HepG2 (cell line): ENCODE data around the gene SOBP. TPM values are rescaled to one million over a fixed set of nuclear protein-coding genes. Genes with fewer than 3 reads are reported as not detected.

Experiments
- ASH2L ChIP-seq: fragments of 300-600, 200-600 bp; sonication (generic); IDR thresholded peaks from 2 replicates; pipeline ENCODE4 v1.7.0; 2017; ENCODE audit warnings: low read depth, mild to moderate bottlenecking, moderate library complexity, mixed read lengths, low read length; ENCODE audit not compliant: insufficient read length
- CREB1 ChIP-seq, 2 experiments: fragments of 450-650 bp in 1 of 2; IDR thresholded peaks; 2 replicates each; pipeline ENCODE4 v1.6.1; 2016 to 2017; ENCODE audit warnings: control low read depth in 1 of 2, mild to moderate bottlenecking in 1 of 2, missing compliant biosample characterization in 1 of 2, missing genetic modification characterization in 1 of 2
- HOXA3 ChIP-seq: sonication (generic); formaldehyde crosslinking; IDR thresholded peaks from 2 replicates; pipeline ENCODE4 v1.5.0; 2020; ENCODE audit warnings: missing genetic modification reagents
- MXI1 ChIP-seq: IDR thresholded peaks from 3 replicates; pipeline ENCODE4 v1.6.1; 2012; ENCODE audit warnings: low read depth, low read length, inconsistent platforms, borderline replicate concordance
- NCOA2 ChIP-seq: sonication (generic); formaldehyde crosslinking; IDR thresholded peaks from 2 replicates; pipeline ENCODE4 v1.8.0; 2022; ENCODE audit warnings: inconsistent platforms
- NPAS2 ChIP-seq: sonication (generic); formaldehyde crosslinking; IDR thresholded peaks from 2 replicates; pipeline ENCODE4 v1.8.0; 2022; ENCODE audit warnings: mild to moderate bottlenecking, missing genetic modification reagents, borderline replicate concordance
- SSRP1 ChIP-seq: IDR thresholded peaks from 2 replicates; pipeline ENCODE4 v1.6.1; 2016; ENCODE audit warnings: control low read depth
- TAF1 ChIP-seq: sonication (generic); formaldehyde crosslinking; IDR thresholded peaks from 2 replicates; pipeline ENCODE4 v1.4.0; 2020; ENCODE audit warnings: missing genetic modification reagents
- TRIM22 ChIP-seq: fragments of 450-650 bp; IDR thresholded peaks from 2 replicates; pipeline ENCODE4 v1.6.1; 2017
- U2AF1 ChIP-seq: fragments of 200-400 bp; formaldehyde crosslinking; optimal IDR thresholded peaks from 2 replicates; pipeline ENCODE3; 2017; ENCODE audit warnings: mild to moderate bottlenecking, low read depth, low read length
- YY1 ChIP-seq: IDR thresholded peaks from 2 replicates; pipeline ENCODE4 v1.6.1; 2011; ENCODE audit warnings: low read length, low read depth, moderate library complexity, mild to moderate bottlenecking; ENCODE audit not compliant: insufficient read depth, insufficient replicate concordance
- ZFP82 ChIP-seq: sonication (generic); formaldehyde crosslinking; IDR thresholded peaks from 2 replicates; pipeline ENCODE4 v1.5.1; 2020; ENCODE audit warnings: mild to moderate bottlenecking, missing genetic modification reagents, borderline replicate concordance
- ZNF512B ChIP-seq: sonication (generic); formaldehyde crosslinking; IDR thresholded peaks from 2 replicates; pipeline ENCODE4 v1.5.1; 2020; ENCODE audit warnings: missing genetic modification reagents, mild to moderate bottlenecking, borderline replicate concordance
- ZNF564 ChIP-seq: sonication (generic); formaldehyde crosslinking; IDR thresholded peaks from 2 replicates; pipeline ENCODE4 v1.8.1; 2023; ENCODE audit warnings: mild to moderate bottlenecking, missing genetic modification reagents
- polyA plus RNA-seq, 8 experiments: library from polyadenylated mRNA; depleted of rRNA in 3 of 8; stranded (reverse) in 7 of 8; unstranded in 1 of 8; fragments of >200 nt; fragmentation: Illumina TruSeq in 4 of 8; extraction: Trizol in 4 of 8; gene quantifications; 2 replicates each; pipeline versions ENCODE4 v1.2.1 to v1.2.3, GENCODE V29; 2011 to 2016; ENCODE audit warnings: low read depth in 4 of 8, missing spikeins in 1 of 8, mixed read lengths in 1 of 8; ENCODE audit not compliant: insufficient read depth in 1 of 8
- total RNA-seq, 5 experiments: library from RNA; depleted of rRNA; stranded (reverse); fragments of >200 nt; fragmentation: Illumina TruSeq; extraction: Trizol; gene quantifications; 2 replicates each; pipeline ENCODE4 v1.2.3, GENCODE V29; 2016; ENCODE audit warnings: low read depth in 1 of 5

The SOBP gene
- total and polyA plus RNA-seq, 2 of the 13 experiments (the other 11 are each of a cell fraction or from before 2014, with no cell fraction given): 1.5 to 6.9 TPM

- TF ChIP-seq ASH2L: peak; percentile 17
- no peak for TF ChIP-seq U2AF1
- no peak for TF ChIP-seq YY1
- no peak for TF ChIP-seq MXI1
- TF ChIP-seq ZNF512B: no peak
- 0 out of 2 replicates have a peak, but pooled peaks have one; percentile 0 for TF ChIP-seq TAF1
- TF ChIP-seq ZNF564 (CRISPR knock-in tag): no peak
- peak; percentile 72 for TF ChIP-seq SSRP1
- no peak for TF ChIP-seq HOXA3 (CRISPR knock-in tag)
- no peak for TF ChIP-seq NPAS2 (CRISPR knock-in tag)
- no peak for TF ChIP-seq ZFP82 (CRISPR knock-in tag)
- no peak for TF ChIP-seq CREB1 (IDR thresholded peaks at IDR 0.05)
- TF ChIP-seq CREB1 (CRISPR knock-in tag; IDR thresholded peaks at IDR 0.05): peak; percentile 13; the same call in 1 of the 2 replicates
- no peak for TF ChIP-seq NCOA2
- TF ChIP-seq TRIM22: no peak
These were observed 50.0 kb downstream of the SOBP start (continued) for GRCh38 chr6:107539849-107540464.
